CD4-positive, alpha-beta T cell treated with Interleukin-12 subunit alpha and Interleukin-12 subunit beta, for 1 hour (primary cell): ENCODE data around the gene RAPSN.

Experiments used
- DNase-seq: peaks from one replicate; pipeline ENCODE4 v3.0.0-alpha.2; 2020

The RAPSN gene

DNA sequence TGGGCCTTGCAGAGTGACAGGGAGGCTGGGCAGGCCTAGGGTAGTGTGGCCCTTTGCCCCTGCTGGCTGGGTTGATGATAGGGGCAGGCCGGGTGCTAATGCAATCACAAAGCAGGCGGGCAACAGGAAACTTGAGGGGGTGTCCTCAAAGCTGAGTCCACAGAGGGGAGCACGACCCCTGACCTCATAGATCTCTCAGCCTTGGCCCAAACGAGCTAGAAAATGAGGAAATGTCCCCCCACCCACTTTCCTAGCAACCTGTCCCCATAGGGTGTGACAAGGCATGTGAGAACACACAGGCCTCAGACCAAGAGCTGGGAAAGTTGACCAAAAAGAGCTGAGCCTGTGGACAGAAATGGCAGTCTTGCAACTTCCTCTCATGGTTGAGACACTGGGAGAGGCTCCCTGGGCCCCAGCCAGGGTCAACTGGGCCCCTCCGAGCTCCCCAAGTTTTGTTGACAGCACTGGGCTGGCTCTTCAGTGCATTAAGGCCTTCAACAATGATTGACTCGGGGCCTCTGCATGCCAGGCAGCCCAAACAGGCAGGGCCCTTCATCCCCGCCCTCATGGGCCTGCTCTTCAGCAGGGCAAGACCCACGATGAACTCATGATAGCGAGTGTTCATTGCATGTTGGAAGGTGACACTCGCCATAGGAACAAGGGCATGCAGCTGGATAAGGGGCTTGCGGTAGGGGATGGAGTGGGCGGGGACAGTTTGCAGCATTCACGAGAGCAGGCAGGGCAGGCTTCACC, 60.8 kb downstream of the RAPSN start:
- no peak for DNase-seq
